LNCaP clone FGC (cell line): Measurements from ENCODE around the gene KLHL17.
A peak's percentile ranks its signal among the peaks of the same experiment; 100 is the strongest.

ENCODE experiments used
- DNase-seq: peaks from one replicate; pipeline ENCODE4 v3.0.0-alpha.2; 2011; ENCODE audit warnings: low read depth
- H3K4me3 ChIP-seq: 2 replicates; pipeline ENCODE4 v1.5.1; 2011; ENCODE audit warnings: mild to moderate bottlenecking, low read depth, low read length, control low read depth
- TF ChIP-seq, protein P1 (sequence below): IDR thresholded peaks from 2 replicates; pipeline ENCODE4 v1.5.1; 2012; ENCODE audit warnings: mild to moderate bottlenecking; ENCODE audit not compliant: control insufficient read depth, insufficient read depth; ENCODE audit errors: extremely low read depth

The KLHL17 gene

GRCh38 chr1:918353-918752 lies 42.0 kb upstream of the KLHL17 start:
- DNase-seq, result no peak
- no peak overlapping the region for H3K4me3 ChIP-seq
- TF ChIP-seq, protein P1, sequence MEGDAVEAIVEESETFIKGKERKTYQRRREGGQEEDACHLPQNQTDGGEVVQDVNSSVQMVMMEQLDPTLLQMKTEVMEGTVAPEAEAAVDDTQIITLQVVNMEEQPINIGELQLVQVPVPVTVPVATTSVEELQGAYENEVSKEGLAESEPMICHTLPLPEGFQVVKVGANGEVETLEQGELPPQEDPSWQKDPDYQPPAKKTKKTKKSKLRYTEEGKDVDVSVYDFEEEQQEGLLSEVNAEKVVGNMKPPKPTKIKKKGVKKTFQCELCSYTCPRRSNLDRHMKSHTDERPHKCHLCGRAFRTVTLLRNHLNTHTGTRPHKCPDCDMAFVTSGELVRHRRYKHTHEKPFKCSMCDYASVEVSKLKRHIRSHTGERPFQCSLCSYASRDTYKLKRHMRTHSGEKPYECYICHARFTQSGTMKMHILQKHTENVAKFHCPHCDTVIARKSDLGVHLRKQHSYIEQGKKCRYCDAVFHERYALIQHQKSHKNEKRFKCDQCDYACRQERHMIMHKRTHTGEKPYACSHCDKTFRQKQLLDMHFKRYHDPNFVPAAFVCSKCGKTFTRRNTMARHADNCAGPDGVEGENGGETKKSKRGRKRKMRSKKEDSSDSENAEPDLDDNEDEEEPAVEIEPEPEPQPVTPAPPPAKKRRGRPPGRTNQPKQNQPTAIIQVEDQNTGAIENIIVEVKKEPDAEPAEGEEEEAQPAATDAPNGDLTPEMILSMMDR, result no peak

- no peak for DNase-seq
- TF ChIP-seq, protein P1, result no peak
Observed at GRCh38 chr1:918843-919242, 41.5 kb upstream of the KLHL17 start.

DNA sequence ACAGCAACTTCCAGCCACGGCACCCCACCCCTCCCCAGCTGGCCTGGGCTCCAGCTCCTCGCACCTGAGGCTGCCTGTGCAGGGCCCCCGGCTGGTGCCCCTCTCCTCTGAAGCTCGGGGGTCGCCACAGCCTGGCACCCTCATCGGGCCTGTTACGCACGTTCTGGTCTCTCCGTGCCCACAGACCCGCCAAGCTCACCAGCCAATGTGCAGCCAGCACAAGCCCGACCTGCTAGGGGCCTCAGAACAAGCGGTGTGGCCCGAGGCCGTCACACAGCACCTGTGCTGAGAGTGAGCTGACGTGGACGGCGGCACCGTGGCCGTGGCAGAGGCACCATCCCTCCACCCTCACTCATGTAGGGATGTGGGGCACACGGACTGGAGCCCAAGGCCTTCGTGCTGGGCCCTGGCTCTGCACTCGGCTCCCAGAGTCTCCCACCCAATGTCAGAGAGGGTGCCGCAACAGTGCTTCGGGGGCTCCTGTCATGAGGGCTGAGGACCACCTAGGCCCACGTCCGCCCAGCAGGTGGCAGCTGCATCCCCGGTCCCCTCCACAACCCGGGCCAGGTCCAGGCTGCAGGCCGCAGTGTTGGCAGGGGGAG lies 41.0 kb upstream of the KLHL17 start:
- TF ChIP-seq, protein P1, result no peak
- H3K4me3 ChIP-seq, result no peak overlapping the region
- DNase-seq, result no peak

More at GRCh38 chr1:918843-919242, 41.5 kb upstream of the KLHL17 start:
- H3K4me3 ChIP-seq, result no peak overlapping the region

GRCh38 chr1:920010-920409 lies 40.4 kb upstream of the KLHL17 start:
- no peak overlapping the region for H3K4me3 ChIP-seq
- DNase-seq, result no peak
- TF ChIP-seq, protein P1, result no peak

- no peak for DNase-seq
- TF ChIP-seq, protein P1, result no peak
- no peak overlapping the region for H3K4me3 ChIP-seq
Observed at GRCh38 chr1:920521-920920, 39.9 kb upstream of the KLHL17 start.

- DNase-seq, result no peak
Observed at GRCh38 chr1:921011-921837, 39.2 kb upstream of the KLHL17 start.

More at GRCh38 chr1:921011-921837, 39.2 kb upstream of the KLHL17 start:
- no peak overlapping the region for H3K4me3 ChIP-seq
- TF ChIP-seq, protein P1, result peak; percentile 41
